HCT116 (cell line): ENCODE data around the gene CHAMP1. TPM values are rescaled to one million over a fixed set of nuclear protein-coding genes. Genes with fewer than 3 reads are reported as not detected.

Experiments
- ATAC-seq: fragments of 200-7000 bp; cut with Tn5 transposase; 2 replicates; pipeline ENCODE4 v1.9.1; 2020; ENCODE audit warnings: mild to moderate bottlenecking, moderate library complexity
- BruUV-seq: library from RNA; stranded (reverse); fragments of 400-500 nt; replicated peaks from 2 replicates; lab custom pipeline; 2021; lab: Mats Ljungman, UMichigan
- CTCF ChIA-PET: fragments of 300-600 bp; sonication (Branson Sonifier 250); formaldehyde crosslinking; loops from one replicate; lab custom pipeline; 2021; ENCODE audit warnings: antibody characterized with exemption; lab: Charles Lee
- POLR2A ChIA-PET: fragments of 300-600, 350-600 bp; sonication (Branson Sonifier 250); formaldehyde crosslinking; loops from one replicate; lab custom pipeline; 2021; ENCODE audit warnings: antibody characterized with exemption; lab: Charles Lee
- RAD21 ChIA-PET, 2 experiments: fragments of 300-600 bp; sonication (Branson Sonifier 250); formaldehyde crosslinking; loops; one replicate each; lab custom pipeline; 2023; ENCODE audit warnings: low total read pairs in 2 of 2; ENCODE audit not compliant: uncharacterized antibody in 2 of 2, unreplicated experiment in 2 of 2, low non-redundant PET in 1 of 2; lab: Charles Lee
- DNase-seq: peaks from one replicate; pipeline ENCODE4 v3.0.0-alpha.2; 2010; ENCODE audit warnings: low read depth, low spot score
- H2AFZ ChIP-seq: fragments of 200-600 bp; shearing (Covaris generic), sonication (generic); 2 replicates; pipeline ENCODE4 v1.6.1; 2017; ENCODE audit warnings: low read depth, mixed run types, mixed read lengths, antibody characterized with exemption, low read length; ENCODE audit not compliant: poor library complexity, severe bottlenecking
- H3K27ac ChIP-seq: 2 replicates; pipeline ENCODE4 v1.5.1; 2012; ENCODE audit warnings: low read depth, low read length
- H3K27me3 ChIP-seq: fragments of 200-600 bp; sonication (generic); 2 replicates; pipeline ENCODE4 v1.6.1; 2016; ENCODE audit warnings: mixed run types, low read length, mixed read lengths; ENCODE audit not compliant: insufficient read depth
- H3K36me3 ChIP-seq, 2 experiments: fragments of 200-500 bp in 1 of 2; fragments of 200-600 bp in 1 of 2; sonication (Bioruptor generic) in 1 of 2; sonication (generic) in 1 of 2; 2 replicates each; pipeline versions ENCODE4 v1.5.1 to v1.6.1; 2014 to 2016; ENCODE audit warnings: low read length in 2 of 2, inconsistent platforms in 1 of 2, mixed read lengths in 1 of 2, mixed run types in 1 of 2; ENCODE audit not compliant: insufficient read depth in 2 of 2, control insufficient read depth in 1 of 2
- H3K4me1 ChIP-seq, 2 experiments: fragments of 200-600 bp in 1 of 2; sonication (generic) in 1 of 2; 2 replicates each; pipeline versions ENCODE4 v1.5.1 to v1.6.1; 2012 to 2017; ENCODE audit warnings: low read length in 2 of 2, inconsistent platforms in 1 of 2, mild to moderate bottlenecking in 1 of 2, mixed read lengths in 1 of 2, mixed run types in 1 of 2, moderate library complexity in 1 of 2; ENCODE audit not compliant: insufficient read depth in 2 of 2, control insufficient read depth in 1 of 2
- H3K4me2 ChIP-seq: fragments of 200-600 bp; sonication (generic); 2 replicates; pipeline ENCODE4 v1.6.1; 2017; ENCODE audit warnings: mixed run types, low read length, mixed read lengths
- H3K4me3 ChIP-seq, 2 experiments: fragments of 200-600 bp in 1 of 2; sonication (generic) in 1 of 2; replicated peaks in 1 of 2; 2 replicates each; pipeline ENCODE4 v1.5.1; 2011 to 2016; ENCODE audit warnings: low read length in 2 of 2, control low read depth in 1 of 2, low read depth in 1 of 2, mild to moderate bottlenecking in 1 of 2, mixed read lengths in 1 of 2, mixed run types in 1 of 2
- H3K79me2 ChIP-seq: fragments of 200-600 bp; sonication (generic); 2 replicates; pipeline ENCODE4 v1.6.1; 2017; ENCODE audit warnings: mild to moderate bottlenecking, mixed run types, low read length, moderate library complexity, mixed read lengths; ENCODE audit not compliant: insufficient read depth
- H3K9ac ChIP-seq: fragments of 200-600 bp; sonication (generic); 2 replicates; pipeline ENCODE4 v1.6.1; 2016; ENCODE audit warnings: low read length, mixed read lengths
- H3K9me2 ChIP-seq: fragments of 200-600 bp; sonication (generic), shearing (Covaris generic); 2 replicates; pipeline ENCODE4 v1.6.1; 2017; ENCODE audit warnings: mixed run types, mild to moderate bottlenecking, moderate library complexity; ENCODE audit not compliant: insufficient read depth
- H3K9me3 ChIP-seq, 2 experiments: fragments of 200-500 bp in 1 of 2; fragments of 200-600 bp in 1 of 2; sonication (Bioruptor generic) in 1 of 2; sonication (generic) in 1 of 2; 2 replicates each; pipeline ENCODE4 v1.6.1; 2014 to 2017; ENCODE audit warnings: low read length in 2 of 2, mixed read lengths in 2 of 2, inconsistent platforms in 1 of 2, low read depth in 1 of 2, mild to moderate bottlenecking in 1 of 2, mixed run types in 1 of 2, moderate library complexity in 1 of 2; ENCODE audit not compliant: control insufficient read depth in 1 of 2, insufficient read depth in 1 of 2
- H4K20me1 ChIP-seq: fragments of 200-600 bp; sonication (generic), shearing (Covaris generic); 2 replicates; pipeline ENCODE4 v1.6.1; 2017; ENCODE audit warnings: mixed run types, mild to moderate bottlenecking, moderate library complexity; ENCODE audit not compliant: insufficient read depth
- CBX3 ChIP-seq: IDR thresholded peaks from 2 replicates; pipeline ENCODE4 v1.6.1; 2012; ENCODE audit warnings: low read depth
- EZH2 ChIP-seq: fragments of 200-600 bp; sonication (generic); IDR thresholded peaks from 2 replicates; pipeline ENCODE4 v1.6.1; 2017; ENCODE audit warnings: antibody characterized with exemption, mixed run types
- FOSL1 ChIP-seq: IDR thresholded peaks from 2 replicates; pipeline ENCODE4 v1.6.1; 2012; ENCODE audit warnings: low read depth
- MAX ChIP-seq: IDR thresholded peaks from 2 replicates; pipeline ENCODE4 v1.6.1; 2012
- POLR2AphosphoS5 ChIP-seq: IDR thresholded peaks from 2 replicates; pipeline ENCODE4 v1.6.1; 2011; ENCODE audit warnings: mild to moderate bottlenecking, low read depth, low read length, moderate library complexity
- REST ChIP-seq: IDR thresholded peaks from 2 replicates; pipeline ENCODE4 v1.6.1; 2012; ENCODE audit warnings: low read depth
- SIN3A ChIP-seq: IDR thresholded peaks from 2 replicates; pipeline ENCODE4 v1.6.1; 2012; ENCODE audit warnings: low read depth
- SP1 ChIP-seq: IDR thresholded peaks from 2 replicates; pipeline ENCODE4 v1.6.1; 2012; ENCODE audit warnings: low read depth
- ZNF274 ChIP-seq: fragments of 200-500 bp; sonication (Bioruptor generic); IDR thresholded peaks from 2 replicates; pipeline ENCODE4 v1.6.1; 2014; ENCODE audit warnings: mild to moderate bottlenecking, low read depth, low read length, inconsistent platforms
- intact Hi-C: fragments of 100-400 bp; cut with micrococcal nuclease; formaldehyde crosslinking; loops from 2 replicates; pipeline ENCODE4 v1.10.0; 2022
- total RNA-seq: library from RNA; stranded (reverse); gene quantifications from one replicate; pipeline ENCODE4 v1.2.1, GENCODE V29; 2021; ENCODE audit not compliant: unreplicated experiment

CHAMP1 gene
- total RNA-seq, 1 experiment from 2014 or later: 31.5 TPM

GRCh38 chr13:114285166-114285808, 29.0 kb upstream of the CHAMP1 start:
- no peak overlapping the region for H2AFZ ChIP-seq
- CTCF ChIA-PET: no interaction called here
- no peak overlapping the region for H3K4me2 ChIP-seq
- peaks cover 9 to 15% of the 10 kb centered on the region in 2 experiments; a peak in 3 of 4 replicates for H3K4me1 ChIP-seq
- H3K9me2 ChIP-seq: no peaks in the 10 kb centered on the region
- RAD21 ChIA-PET: no interaction called here
- intact Hi-C loops: no loop called here
- H4K20me1 ChIP-seq: no peaks in the 10 kb centered on the region
- no TSS peak for BruUV-seq
- TF ChIP-seq SP1 (no peak), POLR2AphosphoS5 (no peak), FOSL1 (no peak), SIN3A (no peak), MAX (no peak), EZH2 (no peak), ZNF274 (no peak), REST (no peak), CBX3 (no peak)
- no peak overlapping the region for H3K27ac ChIP-seq
- POLR2A ChIA-PET: no interaction called here
- H3K36me3 ChIP-seq: peaks cover 7 to 15% of the 10 kb centered on the region in 2 experiments; a peak in 2 of 4 replicates
- H3K79me2 ChIP-seq: peaks cover 21% of the 10 kb centered on the region
- no peaks in the 10 kb centered on the region for H3K27me3 ChIP-seq
- H3K9ac ChIP-seq: no peak overlapping the region
- ATAC-seq (no peak), DNase-seq (no peak)
- no peak overlapping the region for H3K4me3 ChIP-seq
- no peaks in the 10 kb centered on the region for H3K9me3 ChIP-seq
